Osteocyte (in vitro differentiated cells): ENCODE results near the gene NCOA3. TPM values are rescaled to one million over a fixed set of nuclear protein-coding genes. Genes with fewer than 3 reads are reported as not detected.

ENCODE experiments used
- DNase-seq: peaks from one replicate; pipeline ENCODE4 v3.0.0; 2021; ENCODE audit warnings: mixed read lengths; ENCODE audit not compliant: unreplicated experiment; ENCODE audit errors: extremely low spot score
- H3K27ac Mint-ChIP-seq: one replicate; pipeline ENCODE4 v1.8.0; 2021; ENCODE audit warnings: mild to moderate bottlenecking, mixed read lengths; ENCODE audit not compliant: unreplicated experiment
- H3K27me3 Mint-ChIP-seq: one replicate; pipeline ENCODE4 v1.8.0; 2021; ENCODE audit warnings: mixed read lengths; ENCODE audit not compliant: unreplicated experiment
- H3K36me3 Mint-ChIP-seq: one replicate; pipeline ENCODE4 v1.8.0; 2021; ENCODE audit warnings: mixed read lengths; ENCODE audit not compliant: unreplicated experiment
- H3K4me1 Mint-ChIP-seq: one replicate; pipeline ENCODE4 v1.8.0; 2021; ENCODE audit warnings: mixed read lengths; ENCODE audit not compliant: unreplicated experiment
- H3K4me3 Mint-ChIP-seq: one replicate; pipeline ENCODE4 v1.8.0; 2021; ENCODE audit warnings: mild to moderate bottlenecking, moderate library complexity, mixed read lengths; ENCODE audit not compliant: unreplicated experiment
- H3K9me3 Mint-ChIP-seq: one replicate; pipeline ENCODE4 v1.8.0; 2021; ENCODE audit warnings: mixed read lengths; ENCODE audit not compliant: unreplicated experiment
- CTCF ChIP-seq: fragments of 200-600 bp; sonication (generic); IDR thresholded peaks from 2 replicates; pipeline ENCODE4 v1.5.0; 2021; ENCODE audit warnings: antibody characterized with exemption, mild to moderate bottlenecking, moderate library complexity
- total RNA-seq: library from RNA; stranded (reverse); gene quantifications from 2 replicates; pipeline ENCODE4 v1.2.1, GENCODE V29; 2021

NCOA3 gene
- total RNA-seq, 1 donor from 2014 or later, result 75.9 TPM

GRCh38 chr20:47543006-47543431, 41.3 kb downstream of the NCOA3 start:
- Mint-ChIP-seq H3K27me3 (no peaks in the 10 kb centered on the region), H3K9me3 (no peaks in the 10 kb centered on the region), H3K27ac (peak overlapping the region; percentile 84), H3K4me1 (peaks cover 75% of the 10 kb centered on the region), H3K36me3 (peaks cover 2% of the 10 kb centered on the region), H3K4me3 (no peak overlapping the region)
- DNase-seq, result no peak
- no peak for TF ChIP-seq CTCF

GRCh38 chr20:47544240-47544639, 42.6 kb downstream of the NCOA3 start:
- DNase-seq, result no peak
- peak overlapping the region; percentile 90 for H3K27ac Mint-ChIP-seq
- no peaks in the 10 kb centered on the region for H3K9me3 Mint-ChIP-seq
- no peaks in the 10 kb centered on the region for H3K27me3 Mint-ChIP-seq
- H3K36me3 Mint-ChIP-seq, result peaks cover 2% of the 10 kb centered on the region
- peaks cover 73% of the 10 kb centered on the region for H3K4me1 Mint-ChIP-seq
- H3K4me3 Mint-ChIP-seq, result no peak overlapping the region
- TF ChIP-seq CTCF, result no peak

GRCh38 chr20:47544852-47545251, 43.2 kb downstream of the NCOA3 start:
- DNase-seq, result no peak
- H3K9me3 Mint-ChIP-seq, result no peaks in the 10 kb centered on the region
- H3K27ac Mint-ChIP-seq, result peak overlapping the region; percentile 90
- no peaks in the 10 kb centered on the region for H3K27me3 Mint-ChIP-seq
- TF ChIP-seq CTCF, result no peak
- peaks cover 71% of the 10 kb centered on the region for H3K4me1 Mint-ChIP-seq
- H3K4me3 Mint-ChIP-seq, result no peak overlapping the region
- H3K36me3 Mint-ChIP-seq, result peaks cover 2% of the 10 kb centered on the region

GRCh38 chr20:47545499-47545898, 43.8 kb downstream of the NCOA3 start:
- Mint-ChIP-seq H3K27me3 (no peaks in the 10 kb centered on the region), H3K4me1 (peaks cover 68% of the 10 kb centered on the region), H3K9me3 (no peaks in the 10 kb centered on the region), H3K4me3 (no peak overlapping the region), H3K36me3 (peaks cover 2% of the 10 kb centered on the region), H3K27ac (peak overlapping the region; percentile 90)
- no peak for DNase-seq
- no peak for TF ChIP-seq CTCF

- peak; percentile 32 for DNase-seq
- no peaks in the 10 kb centered on the region for H3K9me3 Mint-ChIP-seq
- H3K4me1 Mint-ChIP-seq, result peaks cover 65% of the 10 kb centered on the region
- no peak for TF ChIP-seq CTCF
- H3K27me3 Mint-ChIP-seq, result no peaks in the 10 kb centered on the region
- H3K27ac Mint-ChIP-seq, result peak overlapping the region; percentile 90
- peaks cover 4% of the 10 kb centered on the region for H3K36me3 Mint-ChIP-seq
- peak overlapping the region; percentile 23 for H3K4me3 Mint-ChIP-seq
Measured at GRCh38 chr20:47546184-47547033, 44.7 kb downstream of the NCOA3 start.
